CD4-positive, alpha-beta T cell treated with Interleukin-4 for 4 hours (primary cell): ENCODE results near the gene GTPBP3.

ENCODE experiments used
- DNase-seq: peaks from one replicate; pipeline ENCODE4 v3.0.0-alpha.2; 2020

GTPBP3 gene

DNA sequence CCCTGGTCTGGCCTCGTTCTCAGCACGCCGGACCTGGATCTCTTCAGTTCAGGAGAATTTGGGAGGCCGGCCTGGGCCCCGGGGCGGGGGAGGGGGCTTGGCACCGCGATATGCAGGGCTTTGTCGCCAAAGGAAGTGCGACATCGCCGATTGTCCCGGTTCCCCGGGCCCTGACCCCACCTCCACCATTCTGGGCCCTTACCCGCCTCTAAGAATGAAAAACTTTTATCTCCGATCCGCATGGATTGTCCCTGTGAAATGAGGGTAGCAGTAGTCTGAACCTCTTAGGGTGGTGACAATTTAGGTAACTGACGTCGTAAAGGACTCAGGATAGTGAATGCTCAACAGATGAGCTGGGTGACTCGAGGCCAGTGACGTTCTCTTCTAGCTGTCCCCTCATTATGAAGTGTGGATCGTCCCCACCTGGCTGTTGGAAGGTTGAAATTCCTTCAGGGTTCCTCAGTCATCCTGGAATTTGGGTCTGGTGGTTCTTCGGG lies 27.3 kb upstream of the GTPBP3 start:
- no peak for DNase-seq

- DNase-seq: no peak
These were observed 25.7 kb upstream of the GTPBP3 start for GRCh38 chr19:17311455-17312188.

- DNase-seq: no peak
These were observed 24.9 kb upstream of the GTPBP3 start for GRCh38 chr19:17312189-17313113.

DNA sequence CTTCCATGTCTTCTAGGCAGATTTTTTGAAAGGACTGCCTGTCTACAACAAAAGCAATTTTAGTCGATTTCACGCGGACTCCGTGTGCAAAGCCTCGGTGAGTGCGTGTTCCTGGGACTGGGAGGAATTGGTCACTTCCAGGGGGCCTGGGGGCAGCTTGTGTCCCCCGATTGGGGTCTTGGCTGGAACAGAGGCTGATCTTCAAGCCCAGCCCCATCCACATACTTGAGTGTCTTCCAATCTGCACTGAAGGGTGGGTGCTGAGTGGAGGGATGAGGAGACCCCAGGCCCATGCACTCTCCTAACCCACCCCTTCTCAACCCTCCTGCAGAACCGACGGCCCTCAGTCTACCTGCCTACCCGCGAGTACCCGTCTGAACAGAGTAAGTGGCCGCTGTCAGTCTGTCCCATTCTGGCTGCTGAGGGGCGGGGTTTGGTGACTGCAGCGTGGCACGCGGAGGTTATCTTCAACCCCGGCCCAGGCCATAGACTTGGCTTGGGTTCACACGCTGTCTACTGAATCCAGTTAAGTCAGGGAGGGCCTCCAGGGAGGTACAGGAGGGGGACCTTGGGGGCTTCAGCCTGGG lies 23.3 kb upstream of the GTPBP3 start:
- DNase-seq: no peak

- no peak for DNase-seq
These were observed 18.4 kb upstream of the GTPBP3 start for GRCh38 chr19:17318966-17319365.

DNA sequence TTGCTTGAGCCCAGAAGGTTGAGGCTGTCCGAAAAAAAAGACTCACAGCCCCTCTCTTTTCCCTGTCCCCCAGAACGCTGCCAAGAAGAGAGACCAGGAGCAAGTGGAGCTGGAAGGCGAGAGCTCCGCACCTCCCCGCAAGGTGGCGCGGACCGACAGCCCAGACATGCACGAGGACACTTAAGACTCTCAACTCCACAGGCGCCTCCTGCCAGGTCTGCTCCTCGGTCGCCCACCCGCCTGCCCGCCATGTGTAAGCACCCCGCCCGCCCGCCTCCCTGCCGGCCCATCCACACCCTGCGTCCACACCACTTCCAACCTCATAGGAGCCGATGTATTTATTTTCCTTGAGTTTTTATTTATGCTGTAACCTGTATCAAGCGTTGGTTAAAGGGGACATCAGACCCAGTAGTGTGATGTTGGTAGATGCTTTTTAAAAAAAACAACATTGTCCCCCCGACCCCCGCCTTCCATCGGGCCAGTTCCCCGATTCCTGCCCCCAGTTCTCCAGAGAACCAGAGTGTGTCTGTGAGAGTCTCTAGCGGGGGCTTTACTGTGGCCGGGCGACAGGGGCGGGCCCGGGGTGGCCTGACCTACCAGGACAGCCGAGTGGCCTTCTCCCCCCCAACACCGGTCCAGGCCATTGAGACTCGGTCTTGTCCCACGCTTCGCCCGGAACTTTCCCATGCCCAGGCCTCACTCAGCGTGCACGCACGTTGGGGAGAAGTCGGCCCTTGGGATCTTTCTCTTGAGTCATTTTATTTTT lies 17.7 kb upstream of the GTPBP3 start:
- DNase-seq: no peak

DNA sequence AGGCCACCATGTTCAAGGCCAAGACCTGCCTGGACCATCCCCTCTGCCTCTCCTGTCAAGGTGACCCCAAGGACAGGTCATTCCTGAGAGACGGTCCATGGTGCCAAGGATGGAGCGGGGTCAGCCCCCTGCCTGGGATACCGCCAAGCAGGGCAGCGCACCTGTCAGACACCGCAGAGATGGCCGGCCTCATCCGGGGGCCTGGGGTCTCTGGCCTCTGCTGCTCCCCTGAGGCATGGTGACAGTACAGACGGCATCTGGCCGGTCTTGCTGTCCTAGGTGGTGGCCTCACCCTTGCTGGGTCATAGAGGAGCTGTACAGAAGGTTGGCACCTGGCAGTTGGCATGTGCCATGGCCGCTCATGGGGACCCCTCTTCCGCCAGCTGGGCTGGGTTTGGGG lies 16.9 kb upstream of the GTPBP3 start:
- no peak for DNase-seq

- DNase-seq: no peak
These were observed 15.5 kb upstream of the GTPBP3 start for GRCh38 chr19:17321655-17322489.

DNA sequence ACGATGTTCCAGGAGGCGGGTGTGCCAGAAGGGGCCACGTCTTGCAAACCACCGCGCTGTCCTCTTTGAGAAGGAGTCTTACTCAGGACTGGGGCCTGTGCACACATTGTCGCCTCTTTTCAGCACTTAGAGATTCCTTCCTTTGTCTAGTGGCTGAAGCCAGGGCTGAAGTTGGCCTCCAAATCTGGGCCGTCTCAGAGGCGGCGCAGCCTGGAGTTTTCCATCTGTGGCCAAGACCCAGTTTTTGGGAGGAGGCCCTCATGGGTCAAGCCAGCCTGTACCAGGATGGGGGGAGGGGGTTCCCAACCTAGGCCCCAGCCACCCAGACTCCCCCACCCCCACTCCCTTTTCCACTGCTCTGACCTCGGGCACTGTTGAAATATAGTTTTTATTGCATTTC lies 14.5 kb upstream of the GTPBP3 start:
- no peak for DNase-seq

DNA sequence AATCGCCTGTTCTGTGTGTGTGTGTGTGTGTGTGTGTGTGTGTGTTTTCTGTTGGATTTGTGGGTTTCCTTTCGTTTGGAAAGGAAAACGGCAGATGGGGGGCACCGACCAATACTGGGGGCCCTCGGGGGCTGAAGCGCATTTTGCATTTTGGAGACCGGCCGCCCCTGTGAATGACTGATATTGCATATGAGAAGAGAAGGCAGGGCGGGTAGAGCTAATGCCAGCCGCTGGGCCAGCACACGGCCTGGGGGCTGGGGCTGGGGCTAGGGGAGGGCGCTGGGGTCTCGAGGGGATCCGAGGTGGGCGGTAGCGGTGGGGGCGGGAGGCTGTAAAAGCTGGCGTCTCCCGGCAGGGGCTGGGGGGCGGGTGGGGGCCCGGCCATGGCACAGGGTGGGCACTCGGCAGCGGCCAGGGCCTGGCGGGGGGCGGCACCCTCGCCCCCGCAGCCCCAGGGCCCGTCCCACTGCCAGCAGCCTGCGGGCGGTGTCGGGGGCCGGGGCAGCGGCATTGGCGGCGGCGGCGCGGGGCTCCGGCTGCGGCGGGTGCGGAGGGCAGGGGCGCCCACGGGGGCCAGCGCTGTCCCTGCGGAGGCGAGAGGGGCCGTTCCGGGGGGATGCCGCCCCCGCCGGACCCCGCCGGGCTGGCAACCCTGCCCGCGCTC lies 13.9 kb upstream of the GTPBP3 start:
- DNase-seq: no peak

DNA sequence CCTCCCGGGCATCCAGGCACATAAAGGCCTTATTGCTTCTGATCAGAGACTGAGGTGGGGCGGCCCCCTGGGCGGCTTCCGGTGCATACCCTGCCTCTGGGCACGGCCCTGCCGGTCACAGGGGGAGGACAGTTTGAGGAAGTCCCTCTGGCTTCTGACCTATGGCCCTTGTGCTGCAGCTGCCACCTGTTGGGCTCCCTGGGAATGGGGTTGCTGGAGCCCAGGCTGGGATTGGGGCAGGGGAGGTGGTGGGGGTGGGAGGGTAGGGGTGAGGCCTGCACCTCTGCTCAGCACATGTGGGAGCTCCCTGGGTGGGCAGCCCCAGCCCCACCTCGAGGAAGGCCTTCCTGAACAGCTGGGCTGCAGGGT lies 13.4 kb upstream of the GTPBP3 start:
- no peak for DNase-seq

GRCh38 chr19:17324357-17325114 lies 12.8 kb upstream of the GTPBP3 start:
- no peak for DNase-seq

GRCh38 chr19:17325133-17325532 lies 12.2 kb upstream of the GTPBP3 start:
- no peak for DNase-seq

DNA sequence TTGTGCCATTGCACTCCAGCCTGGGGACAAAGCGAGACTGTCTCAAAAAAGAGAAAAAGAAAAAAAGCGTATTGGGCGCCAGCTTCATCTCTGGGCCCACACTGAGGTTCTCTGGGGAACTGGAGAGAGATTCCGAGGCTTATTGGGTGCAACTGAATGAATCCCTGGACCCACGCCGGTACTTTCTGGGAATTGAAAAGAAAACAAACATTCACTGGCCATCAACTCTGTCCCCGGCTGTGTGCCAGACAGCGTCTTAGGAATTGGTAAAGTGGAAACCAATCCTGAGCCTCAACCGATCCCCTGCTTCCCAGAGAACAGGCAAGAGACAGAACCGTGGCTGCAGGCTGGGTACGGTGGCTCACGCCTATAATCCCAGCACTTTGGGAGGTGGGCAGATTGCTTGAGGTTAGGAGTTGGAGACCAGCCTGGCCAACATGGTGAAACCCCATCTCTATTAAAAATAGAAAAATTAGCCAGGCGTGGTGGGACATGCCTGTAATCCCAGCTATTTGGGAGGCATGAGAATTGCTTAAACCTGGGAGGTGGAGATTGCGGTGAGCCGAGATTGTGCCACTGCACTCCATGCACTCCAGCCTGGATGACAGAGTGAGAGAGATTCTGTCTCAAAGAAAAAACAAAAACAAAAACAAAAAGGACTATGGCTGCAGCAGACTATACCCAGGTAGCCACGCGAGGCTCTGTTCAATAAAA lies 11.3 kb upstream of the GTPBP3 start:
- DNase-seq: no peak

DNA sequence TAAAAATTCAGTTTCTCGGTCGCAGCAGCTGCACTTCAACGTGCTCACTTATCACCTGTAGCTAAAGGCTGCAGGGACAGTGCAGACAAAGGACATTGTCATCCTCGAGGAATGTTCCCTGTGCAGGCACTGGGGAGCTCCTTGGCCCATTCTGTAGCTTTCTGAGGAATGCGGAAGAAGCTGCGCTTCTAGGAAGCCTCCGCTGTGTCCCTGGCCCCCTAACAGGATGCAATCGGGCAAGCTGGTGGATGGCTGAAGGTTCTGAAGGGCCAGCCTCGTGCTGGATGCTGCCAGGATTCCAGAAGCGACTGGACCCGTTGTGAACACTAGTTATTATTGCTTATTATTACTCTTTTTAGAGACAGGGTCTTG lies 10.8 kb upstream of the GTPBP3 start:
- DNase-seq: no peak

GRCh38 chr19:17327068-17327653 lies 10.2 kb upstream of the GTPBP3 start:
- no peak for DNase-seq

- DNase-seq: peak; percentile 38
These were observed 9.5 kb upstream of the GTPBP3 start for GRCh38 chr19:17327654-17328516.
